ACC112 (cell line): ENCODE data around the gene EPHB1.

ENCODE experiments used
- H2AFZ ChIP-seq: fragments of 200-600 bp; sonication (generic); one replicate; pipeline ENCODE4 v1.6.0; 2017; ENCODE audit warnings: antibody characterized with exemption, low read length; ENCODE audit not compliant: unreplicated experiment
- H3K27ac ChIP-seq: fragments of 200-600 bp; sonication (generic); 2 replicates; pipeline ENCODE4 v1.5.1; 2014; ENCODE audit warnings: low read depth, mild to moderate bottlenecking, antibody characterized with exemption, low read length, moderate library complexity
- H3K27me3 ChIP-seq: fragments of 200-600 bp; sonication (generic); 2 replicates; pipeline ENCODE4 v1.6.1; 2014; ENCODE audit warnings: mild to moderate bottlenecking, antibody characterized with exemption, low read length, moderate library complexity, mixed read lengths; ENCODE audit not compliant: insufficient read depth
- H3K36me3 ChIP-seq: fragments of 200-600 bp; sonication (generic); 2 replicates; pipeline ENCODE4 v1.6.1; 2016; ENCODE audit warnings: mild to moderate bottlenecking, antibody characterized with exemption, low read length, moderate library complexity, mixed read lengths; ENCODE audit not compliant: insufficient read depth
- H3K4me1 ChIP-seq: fragments of 200-600 bp; sonication (generic); one replicate; pipeline ENCODE4 v1.6.1; 2016; ENCODE audit warnings: low read length, mixed read lengths; ENCODE audit not compliant: insufficient read depth, unreplicated experiment, control insufficient read depth
- H3K4me3 ChIP-seq: fragments of 200-600 bp; sonication (generic); 2 replicates; pipeline ENCODE4 v1.5.1; 2014; ENCODE audit warnings: mild to moderate bottlenecking, low read depth, low read length
- H3K79me2 ChIP-seq: fragments of 200-600 bp; sonication (generic); one replicate; pipeline ENCODE4 v1.6.0; 2016; ENCODE audit warnings: low read length; ENCODE audit not compliant: control insufficient read depth, unreplicated experiment, insufficient read depth

Gene EPHB1

GRCh38 chr3:134896141-134896540, 101.1 kb downstream of the EPHB1 start:
- Histone ChIP-seq H3K27ac (no peak overlapping the region), H3K36me3 (no peaks in the 10 kb centered on the region), H3K4me1 (no peaks in the 10 kb centered on the region), H3K79me2 (no peaks in the 10 kb centered on the region), H3K27me3 (no peaks in the 10 kb centered on the region), H3K4me3 (no peak overlapping the region), H2AFZ (no peak overlapping the region)

- no peak overlapping the region for H2AFZ ChIP-seq
- no peak overlapping the region for H3K27ac ChIP-seq
- no peaks in the 10 kb centered on the region for H3K36me3 ChIP-seq
- H3K4me1 ChIP-seq: no peaks in the 10 kb centered on the region
- H3K4me3 ChIP-seq: no peak overlapping the region
- H3K27me3 ChIP-seq: no peaks in the 10 kb centered on the region
- H3K79me2 ChIP-seq: no peaks in the 10 kb centered on the region
Measured at GRCh38 chr3:134896696-134897095, 101.6 kb downstream of the EPHB1 start.

GRCh38 chr3:134897391-134898141, 102.5 kb downstream of the EPHB1 start:
- Histone ChIP-seq H3K27ac (no peak overlapping the region), H3K4me3 (no peak overlapping the region), H3K4me1 (no peaks in the 10 kb centered on the region), H3K79me2 (no peaks in the 10 kb centered on the region), H3K36me3 (no peaks in the 10 kb centered on the region), H2AFZ (no peak overlapping the region), H3K27me3 (no peaks in the 10 kb centered on the region)

GRCh38 chr3:134898181-134898754, 103.2 kb downstream of the EPHB1 start:
- H3K36me3 ChIP-seq: no peaks in the 10 kb centered on the region
- H3K79me2 ChIP-seq: no peaks in the 10 kb centered on the region

GRCh38 chr3:134899786-134900185, 104.7 kb downstream of the EPHB1 start:
- H3K79me2 ChIP-seq: no peaks in the 10 kb centered on the region

More at GRCh38 chr3:134898181-134898754, 103.2 kb downstream of the EPHB1 start:
- Histone ChIP-seq H2AFZ (no peak overlapping the region), H3K27me3 (no peaks in the 10 kb centered on the region), H3K4me1 (no peaks in the 10 kb centered on the region), H3K4me3 (no peak overlapping the region), H3K27ac (no peak overlapping the region)

GRCh38 chr3:134900482-134900881, 105.4 kb downstream of the EPHB1 start:
- no peak overlapping the region for H2AFZ ChIP-seq
- H3K4me1 ChIP-seq: no peaks in the 10 kb centered on the region
- H3K27me3 ChIP-seq: no peaks in the 10 kb centered on the region
- H3K27ac ChIP-seq: no peak overlapping the region
- no peaks in the 10 kb centered on the region for H3K36me3 ChIP-seq
- H3K4me3 ChIP-seq: no peak overlapping the region
- no peaks in the 10 kb centered on the region for H3K79me2 ChIP-seq

More at GRCh38 chr3:134899786-134900185, 104.7 kb downstream of the EPHB1 start:
- H3K27me3 ChIP-seq: no peaks in the 10 kb centered on the region
- no peak overlapping the region for H3K4me3 ChIP-seq
- no peak overlapping the region for H3K27ac ChIP-seq
- H2AFZ ChIP-seq: no peak overlapping the region
- no peaks in the 10 kb centered on the region for H3K4me1 ChIP-seq
- H3K36me3 ChIP-seq: no peaks in the 10 kb centered on the region

GRCh38 chr3:134901461-134901860, 106.4 kb downstream of the EPHB1 start:
- Histone ChIP-seq H3K36me3 (no peaks in the 10 kb centered on the region), H3K4me3 (no peak overlapping the region), H3K27ac (no peak overlapping the region), H3K27me3 (no peaks in the 10 kb centered on the region), H2AFZ (no peak overlapping the region), H3K4me1 (no peaks in the 10 kb centered on the region), H3K79me2 (no peaks in the 10 kb centered on the region)

GRCh38 chr3:134903837-134904236, 108.8 kb downstream of the EPHB1 start:
- no peaks in the 10 kb centered on the region for H3K36me3 ChIP-seq
- no peaks in the 10 kb centered on the region for H3K79me2 ChIP-seq
- H3K4me3 ChIP-seq: no peak overlapping the region
- no peak overlapping the region for H2AFZ ChIP-seq
- H3K27ac ChIP-seq: no peak overlapping the region
- H3K27me3 ChIP-seq: no peaks in the 10 kb centered on the region
- no peaks in the 10 kb centered on the region for H3K4me1 ChIP-seq

GRCh38 chr3:134904241-134904771, 109.2 kb downstream of the EPHB1 start:
- Histone ChIP-seq H3K27me3 (no peaks in the 10 kb centered on the region), H3K4me1 (no peaks in the 10 kb centered on the region), H3K4me3 (no peak overlapping the region), H3K36me3 (no peaks in the 10 kb centered on the region), H2AFZ (no peak overlapping the region), H3K27ac (no peak overlapping the region), H3K79me2 (no peaks in the 10 kb centered on the region)

- no peak overlapping the region for H2AFZ ChIP-seq
- H3K27ac ChIP-seq: no peak overlapping the region
- H3K79me2 ChIP-seq: no peaks in the 10 kb centered on the region
- H3K36me3 ChIP-seq: no peaks in the 10 kb centered on the region
- no peaks in the 10 kb centered on the region for H3K27me3 ChIP-seq
- no peak overlapping the region for H3K4me3 ChIP-seq
- H3K4me1 ChIP-seq: no peaks in the 10 kb centered on the region
Measured at GRCh38 chr3:134904776-134905646, 110.0 kb downstream of the EPHB1 start.
